ENCODE measurements around the gene MRPL24. TPM values are rescaled to one million over a fixed set of nuclear protein-coding genes. Genes with fewer than 3 reads are reported as not detected.

Gene MRPL24
- total RNA-seq (ENCODE audit: low replicate concordance) = 44.3 and 62.1 TPM in 2 replicates

GRCh38 chr1:156740741-156741480 is at the start of gene MRPL24:
Gene MRPL24 (minus strand): TSS chr1:156741088. CDS start chr1:156738704, 2,384 bp downstream.

GRCh38 chr1:156767101-156767878 is 26.4 kb upstream of the MRPL24 start, which contains the start of gene PRCC:
Gene PRCC (plus strand): TSS chr1:156767535. CDS start chr1:156767772, 237 bp downstream.

GRCh38 chr1:156751451-156751756 is 10.5 kb upstream of the MRPL24 start, which contains the start of gene HDGF:
Gene HDGF (minus strand): TSS chr1:156751675. CDS start chr1:156751429, 246 bp downstream.

GRCh38 chr1:156728599-156729462 is 12.1 kb downstream of the MRPL24 start, which contains the start of gene ISG20L2:
Gene ISG20L2 (minus strand): TSS chr1:156728766. CDS start chr1:156727652, 1,114 bp downstream.

GRCh38 chr1:156727926-156728598 is 12.8 kb downstream of the MRPL24 start, which contains the start of gene METTL25B:
Gene METTL25B (plus strand): TSS chr1:156728469. CDS start chr1:156729105, 636 bp downstream.

GRCh38 chr1:156705321-156705917 is 35.5 kb downstream of the MRPL24 start, which contains the start of gene CRABP2:
Gene CRABP2 (minus strand): TSS chr1:156705583. CDS start chr1:156705446, 137 bp downstream.

Other genes starting within 250 kb of the MRPL24 start
- 4.1 and 4.3 TPM in 2 replicates for gene MEF2D, start 240.3 kb downstream of the MRPL24 start, total RNA-seq (ENCODE audit: low replicate concordance)
- 0.47 and 4.9 TPM in 2 replicates for gene IQGAP3, start 168.5 kb downstream of the MRPL24 start, total RNA-seq (ENCODE audit: low replicate concordance)
- not detected in 2 replicates for gene TTC24, start 161.4 kb downstream of the MRPL24 start, total RNA-seq (ENCODE audit: low replicate concordance)
- 56.3 and 65.3 TPM in 2 replicates for gene NAXE, start 149.3 kb downstream of the MRPL24 start, total RNA-seq (ENCODE audit: low replicate concordance)
- 7.4 and 13.8 TPM in 2 replicates for gene GPATCH4, start 139.6 kb downstream of the MRPL24 start, total RNA-seq (ENCODE audit: low replicate concordance)
- gene HAPLN2, start 121.7 kb downstream of the MRPL24 start, total RNA-seq (ENCODE audit: low replicate concordance) = not detected in 2 replicates
- gene BCAN, start 99.0 kb downstream of the MRPL24 start, total RNA-seq (ENCODE audit: low replicate concordance) = 0.08 TPM in 1 of 2 replicates, not detected in the other
- gene NES, start 63.7 kb downstream of the MRPL24 start, total RNA-seq (ENCODE audit: low replicate concordance) = 12.4 and 71.8 TPM in 2 replicates
- gene CRABP2, start 35.5 kb downstream of the MRPL24 start, total RNA-seq (ENCODE audit: low replicate concordance) = 5.0 and 87.6 TPM in 2 replicates
- gene METTL25B, start 12.6 kb downstream of the MRPL24 start, total RNA-seq (ENCODE audit: low replicate concordance) = 5.7 and 8.7 TPM in 2 replicates
- gene ISG20L2, start 12.3 kb downstream of the MRPL24 start, total RNA-seq (ENCODE audit: low replicate concordance) = 7.1 and 7.4 TPM in 2 replicates
- gene HDGF, start 10.6 kb upstream of the MRPL24 start, total RNA-seq (ENCODE audit: low replicate concordance) = 138 and 145 TPM in 2 replicates
- gene PRCC, start 26.4 kb upstream of the MRPL24 start, total RNA-seq (ENCODE audit: low replicate concordance) = 3.7 and 9.8 TPM in 2 replicates
- gene SH2D2A, start 75.8 kb upstream of the MRPL24 start, total RNA-seq (ENCODE audit: low replicate concordance) = 0.30 TPM in 1 of 2 replicates, not detected in the other
- under 0.01 TPM in 1 of 2 replicates, not detected in the other for gene INSRR, start 118.0 kb upstream of the MRPL24 start, total RNA-seq (ENCODE audit: low replicate concordance)
- gene NTRK1, start 119.8 kb upstream of the MRPL24 start, total RNA-seq (ENCODE audit: low replicate concordance) = 0.08 and 0.12 TPM in 2 replicates
- gene PEAR1, start 152.6 kb upstream of the MRPL24 start, total RNA-seq (ENCODE audit: low replicate concordance) = 1.8 and 6.8 TPM in 2 replicates
- gene LRRC71, start 179.5 kb upstream of the MRPL24 start, total RNA-seq (ENCODE audit: low replicate concordance) = 0.08 TPM in 1 of 2 replicates, not detected in the other

Measured in smooth muscle cell of the coronary artery (primary cell).